GM21786 (cell line): ENCODE results near the gene FSHR.
A peak's percentile ranks its signal among the peaks of the same experiment; 100 is the strongest.

Experiments
- ATAC-seq: cut with Tn5 transposase; IDR thresholded peaks from one replicate; pipeline ENCODE4 v1.9.1; 2021; ENCODE audit not compliant: unreplicated experiment

Gene FSHR

DNA sequence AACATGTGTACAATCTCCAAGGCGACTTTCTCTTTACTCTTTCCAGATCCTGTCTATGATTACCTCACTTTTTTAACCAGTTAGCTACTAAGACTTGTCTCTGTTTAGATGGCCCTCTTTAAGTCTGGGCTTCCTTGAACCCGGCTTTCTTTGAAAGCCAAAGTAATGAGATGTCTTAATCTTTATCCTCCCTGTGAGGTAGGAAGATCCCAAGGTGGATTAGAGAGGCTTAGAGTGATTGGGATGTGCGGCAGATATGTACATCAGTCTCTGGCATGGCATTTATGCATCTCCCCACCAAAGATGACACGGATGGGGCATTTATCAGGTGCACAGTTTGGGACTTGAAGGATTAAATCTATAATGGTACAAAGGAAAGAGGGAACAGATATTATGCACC, 186.3 kb downstream of the FSHR start:
- ATAC-seq: no peak

DNA sequence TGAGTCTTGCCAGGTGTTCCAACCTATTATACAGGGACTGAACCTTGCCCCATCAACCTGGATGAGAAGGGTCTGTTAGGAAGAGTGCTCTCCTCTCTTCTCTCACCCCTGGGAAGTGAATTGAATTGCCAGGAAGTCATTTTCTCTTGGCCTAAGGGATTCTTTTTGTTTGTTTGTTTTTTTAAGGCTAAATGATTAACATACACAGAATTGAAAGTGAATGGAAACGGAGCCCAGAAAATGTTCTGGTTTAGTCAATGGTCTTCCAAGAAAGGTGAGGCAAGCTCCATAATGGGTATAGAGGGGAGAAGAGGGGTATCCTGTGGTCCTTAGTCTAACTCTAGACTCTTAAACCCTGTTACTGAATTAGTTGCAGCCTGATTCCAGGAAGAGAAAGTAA, 189.1 kb downstream of the FSHR start:
- ATAC-seq: no peak

DNA sequence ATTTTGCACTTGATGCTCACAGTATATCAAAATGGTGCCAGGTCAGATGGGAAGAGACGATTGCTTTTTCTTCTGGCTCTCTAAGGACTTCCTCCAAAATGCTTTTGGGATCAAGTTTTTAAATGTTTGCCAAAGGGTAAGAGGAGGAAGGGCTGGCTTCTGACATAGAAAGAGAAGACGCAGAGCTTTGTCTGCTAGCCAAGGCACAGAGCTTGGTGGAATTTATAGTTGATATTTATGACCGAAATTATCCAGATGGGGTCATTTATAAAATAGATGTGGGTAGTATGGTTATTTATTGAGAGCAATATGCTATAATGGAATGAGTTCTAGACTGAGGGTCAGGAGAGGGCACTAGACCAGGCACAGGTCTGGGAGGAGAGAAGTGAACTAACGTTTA, 193.3 kb downstream of the FSHR start:
- ATAC-seq: no peak

DNA sequence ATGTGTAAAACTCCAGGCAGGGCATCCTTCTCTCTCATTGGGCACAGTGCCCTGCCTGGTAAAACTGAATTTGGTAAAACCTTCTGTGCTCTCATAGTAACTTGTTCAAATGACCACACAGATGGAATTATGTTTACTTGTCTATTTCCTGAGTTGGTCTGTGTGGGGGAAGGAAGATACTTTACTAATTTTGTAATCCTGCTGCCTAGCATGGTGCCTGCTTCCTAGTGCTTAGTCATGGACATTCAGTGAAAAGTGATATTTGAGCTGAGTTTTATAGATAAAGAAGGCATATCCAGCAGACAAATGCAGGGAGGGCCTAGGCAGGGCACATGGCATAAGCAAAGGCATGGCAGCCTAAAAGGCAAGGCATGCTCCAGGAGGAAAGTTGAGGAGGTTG, 199.4 kb downstream of the FSHR start:
- ATAC-seq: no peak

DNA sequence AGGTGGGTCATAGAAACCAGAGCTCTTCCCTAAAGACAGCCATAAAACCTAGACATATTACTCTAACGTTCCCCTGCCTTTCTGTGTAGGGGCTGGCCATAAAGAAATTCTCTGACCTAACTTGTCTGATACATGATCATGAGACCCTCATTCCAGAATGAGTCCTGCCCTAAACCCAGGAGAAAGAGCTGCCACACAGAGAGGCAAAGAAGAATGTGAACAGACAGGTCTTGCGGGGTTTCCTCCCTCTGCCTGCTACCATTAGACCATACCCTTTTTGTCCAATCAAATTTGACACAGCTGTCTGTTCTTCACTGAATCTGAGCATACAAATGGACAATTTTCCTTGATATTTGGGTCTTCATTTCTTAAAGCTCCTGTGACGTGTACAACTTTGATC, 200.0 kb downstream of the FSHR start:
- no peak for ATAC-seq

DNA sequence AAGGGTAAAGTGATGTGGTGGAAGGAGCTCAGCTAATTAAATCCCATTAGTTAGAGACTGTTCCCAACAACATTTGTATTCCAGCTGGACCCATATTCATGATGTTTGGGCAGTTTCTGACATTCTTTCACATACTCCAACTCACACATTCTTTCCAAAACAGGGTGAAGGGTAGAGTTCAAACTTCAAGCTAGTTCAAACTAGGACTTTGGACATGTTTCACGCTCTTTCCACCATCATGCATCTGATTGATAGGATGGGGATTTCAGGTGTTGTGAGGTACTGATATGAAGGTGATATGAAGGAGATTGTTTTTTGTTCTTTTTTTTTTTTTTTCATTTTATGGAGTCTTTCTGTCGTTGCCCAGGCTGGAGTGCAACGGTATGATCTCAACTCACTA, 201.7 kb downstream of the FSHR start:
- ATAC-seq: no peak

DNA sequence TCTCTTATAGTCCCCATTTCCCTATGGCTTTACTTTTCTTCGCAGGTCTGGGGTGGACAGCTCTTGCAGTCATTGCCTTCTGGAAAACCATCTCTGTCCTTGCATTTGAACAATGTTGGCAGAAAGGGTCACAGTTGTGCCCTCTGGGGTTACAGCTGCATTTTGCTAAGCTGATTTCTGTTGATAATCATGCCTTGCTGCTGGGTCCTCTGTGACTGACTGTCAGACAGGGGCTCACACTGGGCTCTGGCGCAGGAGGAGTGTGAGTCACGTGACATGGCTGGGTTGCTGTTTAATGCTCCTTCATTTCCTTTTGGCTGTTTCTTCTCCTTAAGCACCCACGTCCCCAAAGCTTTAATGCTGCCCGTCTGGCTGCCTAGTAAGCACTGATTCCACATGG, 202.2 kb downstream of the FSHR start:
- no peak for ATAC-seq

DNA sequence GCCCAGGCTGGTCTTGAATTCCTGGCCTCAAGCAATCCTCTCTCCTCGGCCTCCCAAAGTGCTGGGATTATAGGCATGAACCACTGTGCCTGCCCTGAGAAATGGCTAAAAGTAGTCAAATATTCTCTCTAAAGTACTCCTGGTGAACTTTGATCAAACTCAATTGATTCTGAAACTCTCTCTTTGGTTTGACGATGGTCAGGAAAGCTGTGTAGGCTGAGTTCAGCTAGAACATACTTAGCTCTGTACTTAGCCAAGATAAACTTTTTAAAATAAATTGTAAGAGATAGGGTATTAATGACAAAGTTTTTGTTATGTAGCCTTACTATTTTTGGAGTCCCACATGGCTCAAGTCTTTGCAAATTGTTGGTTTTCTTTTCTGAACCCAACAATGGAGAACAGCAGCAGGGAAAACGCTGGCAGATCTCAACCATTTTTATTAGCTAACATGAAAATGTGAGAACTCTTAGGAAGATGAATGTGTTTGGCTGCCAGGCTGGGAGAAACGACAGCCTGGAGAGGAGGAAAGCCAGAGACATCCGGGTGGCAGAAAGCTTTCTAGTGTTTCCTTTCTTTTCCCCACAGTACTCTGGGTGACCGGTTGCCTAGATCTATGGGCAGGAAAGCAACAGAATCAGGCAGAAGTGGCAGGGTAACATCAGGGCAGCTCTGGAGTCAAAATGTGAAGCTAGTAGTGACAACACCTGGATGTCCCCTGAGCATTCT, 205.8 kb downstream of the FSHR start:
- no peak for ATAC-seq

DNA sequence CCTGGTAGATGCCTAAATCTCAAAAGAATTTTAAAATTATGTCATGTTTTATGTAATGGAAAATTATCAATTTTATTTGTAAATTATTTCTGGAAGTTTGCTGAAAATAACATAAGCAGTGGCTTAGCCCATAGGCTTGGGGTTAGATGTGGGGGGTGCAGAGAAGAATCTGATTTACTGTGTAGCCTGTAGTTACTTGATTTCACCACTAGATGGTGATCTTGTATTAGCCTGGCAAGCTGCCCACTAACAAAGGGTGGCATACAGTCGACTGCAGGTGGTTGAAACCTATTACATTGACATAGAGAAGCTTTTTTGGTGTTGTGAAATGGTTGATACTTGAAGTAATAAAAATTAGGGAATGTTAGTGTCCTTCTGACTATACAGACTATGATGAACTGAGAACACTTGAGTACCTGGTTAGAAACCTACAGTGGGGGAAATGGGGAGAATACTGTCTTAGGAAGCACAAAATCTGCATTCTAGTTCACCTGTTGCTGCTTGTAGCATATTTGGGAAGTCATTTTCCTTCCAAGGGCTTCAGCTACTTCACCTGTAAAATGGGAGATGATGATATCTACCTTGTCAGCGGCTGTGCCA, 207.8 kb downstream of the FSHR start:
- ATAC-seq: peak; percentile 91

DNA sequence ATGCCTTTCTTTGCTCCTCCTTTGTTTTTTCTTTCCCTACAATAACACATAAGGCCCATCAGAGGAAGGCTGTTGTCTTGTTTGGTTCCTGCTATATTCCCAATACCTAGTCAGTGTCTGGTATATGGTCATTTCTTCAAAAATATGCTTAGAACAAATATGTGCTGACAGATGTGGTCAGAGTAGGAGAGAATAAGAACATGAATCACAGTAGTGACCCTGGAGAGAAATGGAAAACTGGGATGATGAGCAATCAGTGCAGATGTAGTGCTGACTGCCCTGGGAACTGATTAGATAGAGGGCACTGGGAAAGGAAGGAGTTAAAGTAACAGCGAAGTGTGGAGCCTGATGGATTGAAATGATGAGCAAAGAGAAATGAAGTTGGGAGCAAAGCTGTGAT, 209.4 kb downstream of the FSHR start:
- no peak for ATAC-seq

DNA sequence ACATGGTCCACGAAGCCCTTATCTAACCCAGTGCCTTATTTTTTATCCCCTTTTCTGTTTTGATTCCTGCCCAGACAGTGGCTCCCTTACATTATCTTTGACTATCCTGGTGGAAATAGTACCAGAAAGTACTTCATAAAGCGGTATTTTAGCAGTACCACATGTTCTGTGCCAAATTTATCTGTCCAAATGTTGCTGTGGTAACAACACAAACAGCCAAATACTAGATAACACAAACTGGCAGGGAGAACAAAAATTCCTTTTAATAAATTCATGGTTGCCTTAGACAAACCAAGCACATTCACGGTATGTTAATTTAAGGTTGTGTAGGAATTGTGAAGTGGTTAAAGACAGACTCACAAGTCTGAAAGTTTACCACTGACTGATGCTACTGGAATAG, 210.9 kb downstream of the FSHR start:
- no peak for ATAC-seq

DNA sequence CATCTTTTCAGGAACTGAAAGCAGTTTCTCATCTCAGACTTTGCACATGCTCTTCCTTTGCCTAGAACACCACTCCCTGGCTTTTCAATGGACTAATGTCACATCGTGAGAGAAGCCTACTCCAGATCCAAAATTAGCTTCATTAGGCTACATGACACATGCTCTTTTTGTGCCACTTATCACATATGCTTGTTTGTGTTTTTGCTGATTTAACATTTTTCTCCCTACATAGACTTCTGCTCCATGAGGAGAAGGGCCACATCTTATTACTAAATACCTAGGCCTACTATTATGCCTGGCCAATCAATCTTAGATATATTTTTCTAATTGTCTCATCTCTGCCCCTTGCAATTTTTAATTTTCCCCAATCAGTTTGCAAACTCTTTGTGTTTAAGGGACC, 212.4 kb downstream of the FSHR start:
- ATAC-seq: no peak

DNA sequence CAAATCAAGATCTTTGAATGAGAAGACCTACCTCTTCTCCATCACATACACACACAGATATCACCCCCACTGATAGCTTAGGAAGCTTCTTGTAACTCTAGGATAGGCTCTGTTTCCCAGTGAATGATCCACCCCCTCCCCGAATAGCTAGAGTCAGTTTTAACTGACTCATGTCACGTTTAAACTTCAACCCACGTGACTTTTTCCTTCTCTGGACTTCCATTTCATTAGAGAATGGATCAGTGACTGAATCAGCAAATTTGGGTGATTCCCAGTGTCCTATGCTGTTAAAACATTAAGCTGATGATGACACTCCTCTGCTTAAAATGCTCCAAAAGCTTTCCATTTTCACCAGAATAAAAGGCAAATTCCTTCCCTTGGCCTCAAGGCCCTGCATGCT, 212.9 kb downstream of the FSHR start:
- no peak for ATAC-seq

DNA sequence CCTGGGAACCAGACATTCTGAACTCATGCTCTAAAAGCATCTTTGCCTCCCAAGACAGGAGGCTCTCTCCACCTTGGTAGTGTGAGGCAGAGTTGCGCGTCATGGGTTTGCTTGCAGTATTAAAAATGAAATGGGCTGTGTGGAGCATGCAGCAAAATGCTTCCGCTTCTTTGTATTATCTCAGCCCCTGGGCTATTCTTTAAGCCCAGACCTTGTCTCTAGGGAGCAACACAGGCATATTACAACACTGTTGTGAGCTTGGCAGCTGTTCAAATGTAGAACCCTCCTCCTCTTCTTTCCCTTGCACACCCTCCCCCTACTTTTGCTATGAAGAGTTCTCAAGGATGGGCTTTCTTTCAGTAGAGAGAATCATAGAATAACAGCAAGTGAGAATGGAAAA, 213.7 kb downstream of the FSHR start:
- no peak for ATAC-seq

DNA sequence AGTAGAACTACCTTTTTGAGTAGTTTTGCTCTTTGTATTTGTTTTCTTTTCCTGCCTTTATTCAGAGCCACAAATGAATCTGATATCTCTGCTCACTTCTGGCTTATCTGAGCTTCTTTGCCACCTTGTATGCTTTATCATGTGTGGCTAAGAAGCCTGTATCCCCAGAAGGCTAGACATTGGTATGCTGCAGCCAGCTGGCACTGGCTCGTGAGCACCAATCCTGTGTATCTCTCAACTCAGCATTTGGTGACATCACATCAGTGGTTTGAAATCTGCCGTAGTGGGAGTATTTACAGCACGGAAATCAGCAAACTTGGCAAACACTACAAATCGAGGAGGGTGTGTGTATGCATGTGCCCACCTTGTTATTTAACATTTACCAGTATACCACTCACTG, 215.1 kb downstream of the FSHR start:
- ATAC-seq: no peak

DNA sequence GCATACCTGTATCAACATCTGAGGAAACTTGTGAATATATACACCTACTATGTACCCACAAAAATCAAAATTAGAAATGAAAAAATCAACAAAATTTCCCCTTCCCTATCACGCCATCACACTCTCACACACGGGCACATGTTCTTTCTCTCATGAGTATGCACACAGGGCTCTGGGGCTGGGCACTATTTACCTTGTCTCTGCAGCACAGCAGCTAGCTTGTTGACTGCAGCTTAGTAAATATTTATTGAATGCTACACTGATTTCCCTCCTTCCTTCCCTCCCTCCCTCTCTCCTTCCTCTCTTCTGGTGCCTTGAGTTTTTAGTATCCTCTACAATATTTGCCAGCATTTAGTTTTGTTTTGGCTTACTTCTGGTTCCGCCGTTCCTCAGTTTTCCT, 216.1 kb downstream of the FSHR start:
- no peak for ATAC-seq

DNA sequence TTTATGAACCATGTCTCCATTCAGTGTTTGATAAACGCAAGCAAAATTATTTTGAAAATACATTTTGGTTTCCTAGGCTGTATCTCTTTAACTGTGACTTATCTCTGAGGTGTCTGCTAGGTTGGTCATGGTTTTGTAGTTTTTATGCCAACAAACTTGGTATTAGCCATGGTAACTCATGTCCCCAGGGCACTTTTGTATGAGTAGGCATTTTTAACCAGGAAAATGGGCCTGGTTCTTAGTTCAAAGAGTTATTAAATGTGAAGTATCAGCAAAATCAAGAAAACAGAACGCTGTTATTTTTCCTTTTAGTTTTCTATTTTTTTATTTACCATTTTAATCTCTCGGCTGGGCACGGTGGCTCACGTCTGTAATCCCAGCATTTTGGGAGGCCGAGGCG, 219.5 kb downstream of the FSHR start:
- no peak for ATAC-seq

DNA sequence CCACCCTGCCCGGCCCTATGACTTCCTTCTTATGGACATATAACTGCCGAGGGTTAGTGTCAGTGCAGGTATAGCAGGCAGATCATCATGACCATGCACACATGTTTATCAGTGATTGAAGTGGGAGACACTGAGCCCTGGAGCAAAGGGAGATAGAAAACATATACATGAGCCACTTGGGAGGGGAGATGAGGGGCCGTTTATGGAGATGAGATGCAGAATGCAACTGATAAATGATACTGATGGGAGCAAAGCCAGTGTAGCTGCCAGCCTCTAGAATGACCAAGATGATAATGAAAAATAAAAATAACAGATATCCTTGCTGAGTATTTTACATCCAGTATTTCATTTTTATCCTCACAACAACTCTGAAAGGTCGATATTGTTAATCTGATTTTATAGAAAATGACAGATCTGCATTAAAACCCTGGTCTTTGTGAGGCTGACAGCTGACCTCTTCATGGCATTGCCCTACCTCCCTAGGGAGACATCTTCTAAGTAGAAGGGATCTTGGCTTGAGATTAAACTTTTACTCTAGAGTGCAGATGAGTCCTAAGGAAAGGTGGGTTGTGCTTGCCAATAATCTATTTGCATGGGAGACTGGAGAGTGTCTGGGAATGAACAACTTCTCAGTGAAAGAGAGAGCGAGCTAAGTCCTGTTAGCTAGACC, 220.4 kb downstream of the FSHR start:
- ATAC-seq: no peak

DNA sequence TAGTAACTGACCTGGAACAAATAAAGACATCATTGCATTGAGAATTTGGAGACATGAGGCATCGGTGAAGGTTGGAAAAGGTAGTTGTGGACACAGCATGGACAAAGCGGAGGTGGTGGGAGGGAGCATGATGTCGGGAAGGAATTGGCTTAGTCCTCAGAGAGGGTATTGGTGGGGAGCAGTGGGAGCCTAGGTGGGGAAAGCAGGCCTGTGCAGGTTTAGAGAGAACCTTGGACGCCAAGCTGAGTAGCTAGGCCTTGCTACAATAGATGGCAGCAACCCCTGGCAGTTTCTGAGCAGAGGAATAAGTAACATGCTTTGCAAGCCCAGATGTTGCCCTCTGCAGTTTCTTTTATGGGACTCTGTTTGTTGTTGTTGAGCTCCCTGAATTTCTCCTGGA, 221.6 kb downstream of the FSHR start:
- no peak for ATAC-seq

DNA sequence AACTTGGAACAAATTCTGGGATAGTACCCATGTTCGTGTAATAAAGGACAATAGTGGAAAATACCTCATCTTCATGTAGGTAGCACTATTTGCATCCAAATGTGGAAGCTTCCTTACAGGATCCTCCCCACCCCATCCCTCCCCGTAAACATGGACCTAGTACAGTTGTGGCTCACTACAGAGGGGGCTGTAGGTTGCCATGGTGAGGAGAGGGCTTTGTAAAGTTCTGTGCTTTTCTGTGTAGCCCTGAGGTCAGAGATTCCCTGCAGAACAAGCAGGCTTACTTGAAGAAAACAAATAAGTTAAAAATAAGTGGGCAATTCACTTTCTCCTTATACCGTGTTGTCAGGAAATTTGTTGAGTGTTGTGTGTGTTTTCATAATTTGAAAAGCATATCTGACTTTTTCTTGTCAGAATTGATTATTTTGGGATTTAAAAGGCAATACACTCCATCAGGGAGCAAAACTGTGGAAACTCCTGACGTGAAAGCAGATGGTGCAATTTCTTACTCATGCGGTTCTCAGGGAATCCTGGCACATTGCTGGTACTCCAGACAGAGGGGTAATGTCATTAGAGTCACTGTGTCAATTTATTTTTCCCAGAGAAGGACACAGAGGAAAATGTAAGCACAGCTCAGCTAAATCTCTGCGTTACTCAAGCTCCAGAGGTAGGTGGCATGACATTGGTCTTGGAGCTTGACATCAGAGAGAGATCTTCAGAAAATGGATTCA, 224.6 kb downstream of the FSHR start:
- ATAC-seq: no peak

DNA sequence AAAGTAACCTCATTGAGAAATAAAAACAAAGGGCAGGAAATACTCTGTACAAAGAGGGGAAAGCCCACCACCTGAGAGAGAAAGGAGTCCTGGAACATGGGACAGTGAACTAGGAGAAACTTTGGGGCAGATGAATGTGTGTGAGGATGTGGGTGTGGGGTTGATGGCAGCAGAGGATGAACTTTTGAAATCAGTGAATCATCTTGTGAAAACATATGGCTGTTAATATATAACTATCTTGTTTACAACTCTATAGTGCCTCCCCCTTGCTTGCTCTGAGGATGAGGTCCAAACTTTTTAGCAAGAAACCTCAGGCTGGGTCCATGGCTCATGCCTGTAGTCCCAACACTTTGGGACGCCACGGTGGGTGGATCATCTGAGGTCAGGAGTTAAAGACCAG, 227.0 kb downstream of the FSHR start:
- peak; percentile 87 for ATAC-seq

DNA sequence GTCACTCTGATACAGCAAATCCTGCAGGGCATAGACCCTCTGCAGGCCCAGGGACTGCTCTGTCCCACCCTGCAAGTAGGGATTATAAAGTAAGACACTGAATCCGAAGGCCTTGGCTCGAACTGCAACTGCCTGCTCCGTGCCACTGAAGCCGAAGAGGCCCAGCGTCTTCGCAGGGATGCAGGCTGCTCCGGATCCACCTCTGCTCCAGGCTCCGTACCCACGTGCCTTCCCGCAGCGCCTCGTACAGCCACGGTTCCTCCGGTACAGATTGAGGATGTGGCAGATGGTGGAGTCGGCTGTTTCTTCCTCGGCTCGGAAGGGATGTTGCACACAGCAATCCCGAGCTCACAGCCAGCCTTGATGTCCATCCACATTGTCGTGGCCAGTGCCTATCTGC, 238.4 kb downstream of the FSHR start:
- ATAC-seq: no peak
